H1 (cell line): ENCODE data around the gene VIPR2. TPM values are rescaled to one million over a fixed set of nuclear protein-coding genes. Genes with fewer than 3 reads are reported as not detected.

Experiments used
- CTCF ChIA-PET: fragments of 300-600 bp; sonication (Branson Sonifier 250); formaldehyde crosslinking; loops from one replicate; lab custom pipeline; 2021; ENCODE audit not compliant: partially characterized antibody; lab: Charles Lee
- POLR2A ChIA-PET: fragments of 300-600 bp; sonication (Branson Sonifier 250); formaldehyde crosslinking; loops from one replicate; lab custom pipeline; 2021; ENCODE audit warnings: inconsistent platforms; ENCODE audit not compliant: partially characterized antibody; lab: Charles Lee
- DNase-seq, 2 experiments: peaks; one replicate each; pipeline versions ENCODE4 v3.0.0 to v3.0.0-alpha.2; 2010 to 2022; ENCODE audit warnings: low spot score in 2 of 2, low read depth in 1 of 2, mixed read lengths in 1 of 2
- FAIRE-seq: peaks from 2 replicates; lab custom pipeline; 2011; peaks lifted over from hg19 to GRCh38; lab: Jason Lieb, UNC
- H2AFZ ChIP-seq: 2 replicates; pipeline ENCODE4 v1.8.1; 2012; ENCODE audit warnings: low read length, inconsistent platforms
- H2AK5ac ChIP-seq: 2 replicates; pipeline ENCODE4 v1.6.1; 2013; ENCODE audit warnings: low read depth, low read length
- H2BK120ac ChIP-seq: replicated peaks from 2 replicates; pipeline ENCODE3; 2013; ENCODE audit warnings: low read depth, low read length, inconsistent platforms
- H2BK12ac ChIP-seq: 2 replicates; pipeline ENCODE4 v1.6.1; 2013; ENCODE audit warnings: low read depth, low read length
- H2BK15ac ChIP-seq: 2 replicates; pipeline ENCODE4 v1.6.1; 2013; ENCODE audit warnings: low read length
- H2BK20ac ChIP-seq: 2 replicates; pipeline ENCODE4 v1.6.1; 2013; ENCODE audit warnings: low read length
- H2BK5ac ChIP-seq: 2 replicates; pipeline ENCODE4 v1.6.1; 2013; ENCODE audit warnings: low read depth, low read length
- H3K14ac ChIP-seq: 2 replicates; pipeline ENCODE4 v1.6.1; 2013; ENCODE audit warnings: inconsistent platforms; ENCODE audit not compliant: insufficient read length
- H3K18ac ChIP-seq: 2 replicates; pipeline ENCODE4 v1.6.1; 2013; ENCODE audit warnings: low read length; ENCODE audit errors: extremely low read depth
- H3K23ac ChIP-seq: 2 replicates; pipeline ENCODE4 v1.6.1; 2013; ENCODE audit warnings: inconsistent platforms; ENCODE audit not compliant: insufficient read length
- H3K23me2 ChIP-seq: 2 replicates; pipeline ENCODE4 v1.6.1; 2013; ENCODE audit warnings: low read depth, low read length
- H3K27ac ChIP-seq: 2 replicates; pipeline ENCODE4 v1.6.1; 2011; ENCODE audit warnings: low read depth, low read length, inconsistent platforms
- H3K27me3 ChIP-seq, 4 experiments: replicated peaks in 1 of 4; 1 replicate in 1 of 4; 2 replicates in 3 of 4; pipeline versions ENCODE4 v1.6.1 to v1.8.1; 2011 to 2013; ENCODE audit warnings: low read length in 3 of 4, mild to moderate bottlenecking in 3 of 4, inconsistent platforms in 2 of 4, mixed read lengths in 2 of 4, moderate library complexity in 1 of 4; ENCODE audit not compliant: control insufficient read depth in 3 of 4, insufficient read depth in 3 of 4; ENCODE audit errors: extremely low read depth in 1 of 4
- H3K36me3 ChIP-seq, 4 experiments: 2 replicates each; pipeline versions ENCODE4 v1.6.1 to v1.8.1; 2011 to 2013; ENCODE audit warnings: mild to moderate bottlenecking in 4 of 4, low read length in 3 of 4, moderate library complexity in 2 of 4, control low read depth in 1 of 4, inconsistent platforms in 1 of 4; ENCODE audit not compliant: insufficient read depth in 4 of 4, control insufficient read depth in 2 of 4
- H3K4ac ChIP-seq: replicated peaks from 2 replicates; pipeline ENCODE3; 2013; ENCODE audit warnings: low read length, low read depth, mixed read lengths, inconsistent platforms; ENCODE audit not compliant: insufficient read length
- H3K4me1 ChIP-seq, 4 experiments: replicated peaks in 1 of 4; 1 replicate in 1 of 4; 2 replicates in 3 of 4; pipeline versions ENCODE4 v1.6.1 to v1.8.1; 2011 to 2013; ENCODE audit warnings: low read length in 3 of 4, inconsistent platforms in 2 of 4, mixed read lengths in 1 of 4; ENCODE audit not compliant: insufficient read depth in 4 of 4, control insufficient read depth in 3 of 4
- H3K4me2 ChIP-seq, 2 experiments: 2 replicates each; pipeline versions ENCODE4 v1.6.1 to v1.8.1; 2011 to 2013; ENCODE audit warnings: low read depth in 2 of 2, low read length in 2 of 2, control low read depth in 1 of 2, inconsistent platforms in 1 of 2, mild to moderate bottlenecking in 1 of 2; ENCODE audit not compliant: insufficient read depth in 1 of 2
- H3K4me3 ChIP-seq, 4 experiments: fragments of 200-600, 300-600 bp in 1 of 4; sonication (generic), shearing (Covaris generic), sonication (Bioruptor Twin) in 1 of 4; 2 replicates each; pipeline versions ENCODE4 v1.5.1 to v1.8.1; 2011 to 2016; ENCODE audit warnings: low read length in 4 of 4, low read depth in 3 of 4, control low read depth in 2 of 4, inconsistent platforms in 2 of 4, mild to moderate bottlenecking in 2 of 4, mixed read lengths in 1 of 4, moderate library complexity in 1 of 4; ENCODE audit not compliant: insufficient read depth in 2 of 4; ENCODE audit errors: extremely low read depth in 1 of 4
- H3K56ac ChIP-seq: replicated peaks from 2 replicates; pipeline ENCODE3; 2013; ENCODE audit warnings: low read depth, mild to moderate bottlenecking, mixed read lengths, low read length, inconsistent platforms; ENCODE audit not compliant: insufficient read length
- H3K79me1 ChIP-seq: 2 replicates; pipeline ENCODE4 v1.6.1; 2013; ENCODE audit warnings: low read depth, low read length, control low read depth
- H3K79me2 ChIP-seq, 2 experiments: 2 replicates each; pipeline versions ENCODE4 v1.6.1 to v1.8.1; 2012 to 2013; ENCODE audit warnings: low read length in 2 of 2, mild to moderate bottlenecking in 2 of 2, inconsistent platforms in 1 of 2; ENCODE audit not compliant: insufficient read depth in 2 of 2, control insufficient read depth in 1 of 2
- H3K9ac ChIP-seq, 4 experiments: replicated peaks in 1 of 4; 1 replicate in 1 of 4; 2 replicates in 3 of 4; pipeline versions ENCODE4 v1.6.1 to v1.8.1; 2011 to 2013; ENCODE audit warnings: low read depth in 3 of 4, low read length in 3 of 4, control low read depth in 2 of 4, mild to moderate bottlenecking in 2 of 4, moderate library complexity in 2 of 4, inconsistent platforms in 1 of 4; ENCODE audit errors: extremely low read depth in 1 of 4
- H3K9me3 ChIP-seq, 2 experiments: 2 replicates each; pipeline versions ENCODE4 v1.6.1 to v1.8.1; 2012 to 2013; ENCODE audit warnings: mild to moderate bottlenecking in 2 of 2, moderate library complexity in 2 of 2, control low read depth in 1 of 2, inconsistent platforms in 1 of 2, low read depth in 1 of 2, low read length in 1 of 2, mixed read lengths in 1 of 2; ENCODE audit not compliant: insufficient read depth in 2 of 2
- H4K20me1 ChIP-seq, 2 experiments: replicated peaks in 1 of 2; 2 replicates each; pipeline versions ENCODE3 to v1.8.1; 2011 to 2013; ENCODE audit warnings: inconsistent platforms in 2 of 2, low read length in 2 of 2, mild to moderate bottlenecking in 1 of 2; ENCODE audit not compliant: insufficient read depth in 2 of 2, control insufficient read depth in 1 of 2
- H4K5ac ChIP-seq: 2 replicates; pipeline ENCODE4 v1.6.1; 2013; ENCODE audit warnings: low read length, low read depth, mixed read lengths, inconsistent platforms; ENCODE audit not compliant: insufficient read length
- H4K8ac ChIP-seq: 2 replicates; pipeline ENCODE4 v1.8.0; 2013; ENCODE audit warnings: mild to moderate bottlenecking, moderate library complexity, low read length, inconsistent platforms; ENCODE audit not compliant: insufficient read depth; ENCODE audit errors: extremely low read depth
- H4K91ac ChIP-seq: replicated peaks from 2 replicates; pipeline ENCODE3; 2013; ENCODE audit warnings: low read length, mixed read lengths, inconsistent platforms; ENCODE audit not compliant: insufficient read length
- E2F6 ChIP-seq: IDR thresholded peaks from 2 replicates; pipeline ENCODE4 v1.6.1; 2012; ENCODE audit warnings: inconsistent platforms
- GTF2F1 ChIP-seq: IDR thresholded peaks from 2 replicates; pipeline ENCODE4 v1.6.1; 2012; ENCODE audit warnings: low read depth, low read length, improper control_type of control experiment, borderline replicate concordance
- KDM1A ChIP-seq: fragments of 200-600, 300-600 bp; sonication (generic); IDR thresholded peaks from 2 replicates; pipeline ENCODE4 v1.7.1; 2016; ENCODE audit warnings: mild to moderate bottlenecking, low read length, borderline replicate concordance
- NANOG ChIP-seq: IDR thresholded peaks from 2 replicates; pipeline ENCODE4 v1.6.1; 2011; ENCODE audit warnings: low read length, low read depth, mild to moderate bottlenecking, inconsistent platforms; ENCODE audit not compliant: insufficient read depth, poor library complexity, severe bottlenecking
- NRF1 ChIP-seq: IDR thresholded peaks from 2 replicates; pipeline ENCODE4 v1.6.1; 2011; ENCODE audit warnings: mild to moderate bottlenecking, low read depth, low read length, improper control_type of control experiment
- TAF1 ChIP-seq: IDR thresholded peaks from 2 replicates; pipeline ENCODE4 v1.6.1; 2011; ENCODE audit warnings: mild to moderate bottlenecking, low read depth, low read length
- WGBS, 2 experiments: shearing (Covaris generic) in 1 of 2; methylation state at CpG; one replicate each; pipeline versions ENCODE4 v1.1.6 to v1.1.7; 2013 to 2015; ENCODE audit warnings: low lambda C conversion rate in 2 of 2, mixed read lengths in 2 of 2, inconsistent platforms in 1 of 2, low coverage in 1 of 2, missing lambda C conversion rate in 1 of 2; ENCODE audit not compliant: insufficient replicate concordance in 2 of 2, insufficient coverage in 1 of 2, insufficient read length in 1 of 2; ENCODE audit errors: extremely low coverage in 1 of 2, missing lambda C conversion rate in 1 of 2; 5-methylcytosine and 5-hydroxymethylcytosine counted together
- polyA plus RNA-seq, 7 experiments: library from polyadenylated mRNA; depleted of rRNA in 3 of 7; stranded (reverse) in 5 of 7; unstranded in 2 of 7; fragments of >200 nt in 5 of 7; fragments of 200-250 nt in 2 of 7; gene quantifications; 1 replicate in 5 of 7; 2 replicates in 1 of 7; 4 replicates in 1 of 7; pipeline versions ENCODE4 v1.2.1 to v1.2.3, GENCODE V29; 2011 to 2013; ENCODE audit warnings: missing spikeins in 2 of 7, mixed read lengths in 2 of 7
- total RNA-seq: library from RNA; stranded (reverse); fragmentation: NEBNext Ultra II Directional; extraction: Animal tissue kit (Norgen Biotek cat#: 25700); gene quantifications from 2 replicates; pipeline ENCODE4 v1.2.1, GENCODE V29; 2021

Gene VIPR2
- total and polyA plus RNA-seq, 2 of the 8 experiments (the other 6 are each of a cell fraction or from before 2014, with no cell fraction given), result 2.4 to 6.3 TPM

GRCh38 chr7:159065852-159066480 is 78.7 kb downstream of the VIPR2 start:
- H3K27me3 ChIP-seq, result 0 out of 7 replicates have a peak, but pooled peaks cover 0 to under 1% (median 0%) of the 10 kb centered on the region in 4 experiments
- ChIA-PET POLR2A (no interaction called here), CTCF (no interaction called here)
- no peak overlapping the region for H3K23ac ChIP-seq
- no peak overlapping the region for H4K5ac ChIP-seq
- no peak overlapping the region for H2AK5ac ChIP-seq
- H3K27ac ChIP-seq, result no peak overlapping the region
- H3K36me3 ChIP-seq, result no peaks in the 10 kb centered on the region
- WGBS, 2 experiments, result 93% methylated on average over 22 of the region's 26 CpGs; no CpG with 5 or more reads in 1 of the 2 experiments
- peaks cover 0 to 3% of the 10 kb centered on the region in 2 experiments; a peak in 1 of 4 replicates for H3K9me3 ChIP-seq
- no peaks in the 10 kb centered on the region for H3K79me2 ChIP-seq
- no peaks in the 10 kb centered on the region for H4K20me1 ChIP-seq
- no peak overlapping the region for H3K14ac ChIP-seq
- no peak overlapping the region for H2BK20ac ChIP-seq
- no peak overlapping the region for H3K18ac ChIP-seq
- no peak overlapping the region for H3K56ac ChIP-seq
- H4K8ac ChIP-seq, result no peak overlapping the region
- no peak overlapping the region for H3K9ac ChIP-seq
- no peak overlapping the region for H3K4me2 ChIP-seq
- no peak overlapping the region for H4K91ac ChIP-seq
- no peak overlapping the region for H3K4me3 ChIP-seq
- peaks cover 0 to 4% (median 2%) of the 10 kb centered on the region in 4 experiments; a peak in 1 of 7 replicates for H3K4me1 ChIP-seq
- H3K79me1 ChIP-seq, result no peaks in the 10 kb centered on the region
- H3K23me2 ChIP-seq, result peaks cover 1% of the 10 kb centered on the region; the same call in 1 of the 2 replicates
- H2BK15ac ChIP-seq, result no peak overlapping the region
- FAIRE-seq (no peak), DNase-seq (no peak)
- no peak overlapping the region for H2BK5ac ChIP-seq
- H3K4ac ChIP-seq, result no peak overlapping the region
- no peak overlapping the region for H2BK120ac ChIP-seq
- no peak overlapping the region for H2BK12ac ChIP-seq
- H2AFZ ChIP-seq, result no peak overlapping the region
- no peak for TF ChIP-seq E2F6
- no peak for TF ChIP-seq TAF1
- TF ChIP-seq KDM1A, result no peak
- TF ChIP-seq NANOG, result no peak
- TF ChIP-seq GTF2F1, result no peak
- no peak for TF ChIP-seq NRF1
